ENCODE data around the gene ADAMTS16. TPM values are rescaled to one million over a fixed set of nuclear protein-coding genes. Genes with fewer than 3 reads are reported as not detected.

Gene ADAMTS16
- total and polyA plus RNA-seq, 9 donors = 7.4 to 32.7 (median 13.6) TPM

DNA sequence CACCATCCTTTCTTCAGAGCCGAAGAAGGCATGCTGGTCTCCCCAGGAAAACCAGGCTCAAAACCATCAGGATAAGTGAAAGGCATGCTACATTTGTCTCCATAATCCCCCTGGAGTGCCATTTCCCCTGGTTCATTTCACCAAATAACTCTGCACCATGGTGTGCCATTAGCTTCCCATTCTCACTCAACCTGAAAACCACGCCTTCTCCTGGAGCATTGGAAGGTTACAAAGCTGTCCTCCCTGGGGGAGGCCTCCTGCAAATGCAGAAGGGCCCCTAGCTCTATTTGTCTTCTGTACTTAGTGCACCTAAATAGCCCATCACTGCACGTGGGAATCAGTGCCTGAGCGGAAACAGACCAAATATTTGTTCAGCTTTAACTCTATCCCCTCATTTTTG lies 192.2 kb downstream of the ADAMTS16 start:
- Histone ChIP-seq H3K27ac (no peak overlapping the region), H3K4me1 (ENCODE audit: insufficient read depth) (no peaks in the 10 kb centered on the region), H3K4me3 (no peak overlapping the region), H3K9me3 (no peaks in the 10 kb centered on the region), H3K36me3 (no peaks in the 10 kb centered on the region), H3K27me3 (no peaks in the 10 kb centered on the region)
- DNase-seq = no peak
- 79 to 84% (median 81%) methylated on average over 4 of the region's 4 CpGs for WGBS, 3 donors
- no peak for TF ChIP-seq POLR2A (IDR thresholded peaks at IDR 0.05)
- TF ChIP-seq, protein P1, sequence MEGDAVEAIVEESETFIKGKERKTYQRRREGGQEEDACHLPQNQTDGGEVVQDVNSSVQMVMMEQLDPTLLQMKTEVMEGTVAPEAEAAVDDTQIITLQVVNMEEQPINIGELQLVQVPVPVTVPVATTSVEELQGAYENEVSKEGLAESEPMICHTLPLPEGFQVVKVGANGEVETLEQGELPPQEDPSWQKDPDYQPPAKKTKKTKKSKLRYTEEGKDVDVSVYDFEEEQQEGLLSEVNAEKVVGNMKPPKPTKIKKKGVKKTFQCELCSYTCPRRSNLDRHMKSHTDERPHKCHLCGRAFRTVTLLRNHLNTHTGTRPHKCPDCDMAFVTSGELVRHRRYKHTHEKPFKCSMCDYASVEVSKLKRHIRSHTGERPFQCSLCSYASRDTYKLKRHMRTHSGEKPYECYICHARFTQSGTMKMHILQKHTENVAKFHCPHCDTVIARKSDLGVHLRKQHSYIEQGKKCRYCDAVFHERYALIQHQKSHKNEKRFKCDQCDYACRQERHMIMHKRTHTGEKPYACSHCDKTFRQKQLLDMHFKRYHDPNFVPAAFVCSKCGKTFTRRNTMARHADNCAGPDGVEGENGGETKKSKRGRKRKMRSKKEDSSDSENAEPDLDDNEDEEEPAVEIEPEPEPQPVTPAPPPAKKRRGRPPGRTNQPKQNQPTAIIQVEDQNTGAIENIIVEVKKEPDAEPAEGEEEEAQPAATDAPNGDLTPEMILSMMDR (IDR thresholded peaks at IDR 0.05) = no peak
- TF ChIP-seq EP300 (IDR thresholded peaks at IDR 0.05) = no peak
- intact Hi-C loops (cut with DNase I) = no loop called here

DNA sequence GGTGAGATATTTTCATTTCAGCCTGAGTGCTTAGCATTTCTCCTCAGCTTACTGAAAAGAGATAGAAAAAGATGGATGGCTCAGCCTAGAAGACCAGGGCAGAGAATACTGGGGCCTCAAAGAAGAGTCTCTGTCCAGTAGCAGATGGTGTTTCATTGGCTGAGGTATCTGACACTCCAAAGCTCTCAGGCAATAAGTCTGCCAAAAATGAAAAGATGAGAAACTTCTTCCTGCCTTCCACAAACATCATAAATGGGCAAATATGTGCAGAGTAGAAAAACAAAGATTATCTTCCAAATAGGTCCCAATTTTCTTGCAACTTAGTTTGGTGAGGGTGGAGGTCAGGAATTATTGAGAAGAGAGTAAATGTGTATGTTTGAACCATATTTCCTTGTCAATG lies 195.0 kb downstream of the ADAMTS16 start:
- Histone ChIP-seq H3K36me3 (no peaks in the 10 kb centered on the region), H3K27me3 (no peaks in the 10 kb centered on the region), H3K27ac (no peak overlapping the region), H3K4me1 (ENCODE audit: insufficient read depth) (no peaks in the 10 kb centered on the region), H3K4me3 (no peak overlapping the region), H3K9me3 (no peaks in the 10 kb centered on the region)
- intact Hi-C loops (cut with DNase I) = no loop called here
- TF ChIP-seq, protein P1 (IDR thresholded peaks at IDR 0.05) = no peak
- TF ChIP-seq EP300 (IDR thresholded peaks at IDR 0.05) (no peak), POLR2A (IDR thresholded peaks at IDR 0.05) (no peak)
- DNase-seq = no peak

DNA sequence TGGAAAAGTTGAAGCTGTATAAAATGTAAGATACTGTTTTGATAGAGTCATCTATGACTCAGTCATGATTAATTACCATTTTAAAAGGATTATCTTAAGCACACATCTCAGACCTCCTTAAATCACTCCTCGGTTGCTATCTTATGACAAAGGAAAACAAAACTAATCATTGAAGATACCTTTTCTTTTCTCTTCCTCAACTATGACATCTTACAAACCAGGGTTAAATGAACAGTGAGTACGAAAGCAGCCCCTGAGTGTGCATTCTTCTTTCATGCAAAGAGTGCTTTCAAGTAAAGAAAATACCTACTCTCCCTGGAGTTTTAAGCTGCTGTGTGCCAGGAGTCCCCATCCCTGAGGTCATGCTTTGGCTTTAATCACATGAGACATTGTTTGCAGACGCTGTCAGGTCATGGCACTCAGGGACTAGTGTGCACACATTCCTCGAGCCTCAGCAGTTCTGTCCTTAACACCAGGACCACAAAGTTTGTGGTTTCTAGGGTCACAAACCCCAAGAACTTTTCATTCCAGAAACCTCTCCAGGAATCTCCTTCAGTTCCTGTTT lies 195.7 kb downstream of the ADAMTS16 start:
- H3K4me1 ChIP-seq (ENCODE audit: insufficient read depth) = peaks cover 3% of the 10 kb centered on the region
- TF ChIP-seq, protein P1 (IDR thresholded peaks at IDR 0.05) = no peak
- no peak for TF ChIP-seq POLR2A (IDR thresholded peaks at IDR 0.05)
- no peak for DNase-seq
- intact Hi-C loops (cut with DNase I) = no loop called here
- no peak overlapping the region for H3K27ac ChIP-seq
- H3K9me3 ChIP-seq = no peaks in the 10 kb centered on the region
- no peaks in the 10 kb centered on the region for H3K27me3 ChIP-seq
- H3K4me3 ChIP-seq = no peak overlapping the region
- no peaks in the 10 kb centered on the region for H3K36me3 ChIP-seq
- 11 to 13% (median 13%) methylated on average over 4 of the region's 4 CpGs for WGBS, 3 donors

GRCh38 chr5:5339257-5339656 lies 199.1 kb downstream of the ADAMTS16 start:
- Histone ChIP-seq H3K9me3 (no peaks in the 10 kb centered on the region), H3K27ac (no peak overlapping the region), H3K36me3 (no peaks in the 10 kb centered on the region), H3K4me3 (no peak overlapping the region), H3K27me3 (no peaks in the 10 kb centered on the region), H3K4me1 (ENCODE audit: insufficient read depth) (peaks cover 3% of the 10 kb centered on the region)
- DNase-seq = no peak
- intact Hi-C loops (cut with DNase I) = no loop called here
- no peak for TF ChIP-seq EP300 (IDR thresholded peaks at IDR 0.05)
- TF ChIP-seq POLR2A (IDR thresholded peaks at IDR 0.05) = no peak
- TF ChIP-seq, protein P1 (IDR thresholded peaks at IDR 0.05) = no peak
- WGBS, 3 donors = 95 to 96% (median 96%) methylated on average over 4 of the region's 4 CpGs

Data from ovary (tissue), 9 donors.